GM12864 (cell line): ENCODE data around the gene TMEM38B.

Experiments
- DNase-seq: peaks from one replicate; pipeline ENCODE4 v3.0.0-alpha.2; 2011; ENCODE audit warnings: low read depth
- H3K4me3 ChIP-seq: 2 replicates; pipeline ENCODE4 v1.5.1; 2011; ENCODE audit warnings: mild to moderate bottlenecking, low read depth, low read length, control low read depth
- CTCF ChIP-seq: IDR thresholded peaks from 2 replicates; pipeline ENCODE4 v1.5.1; 2011; ENCODE audit warnings: low read depth, mild to moderate bottlenecking, moderate library complexity, low read length, control low read depth, inconsistent platforms; ENCODE audit errors: missing control alignments

TMEM38B gene

GRCh38 chr9:105672711-105673234, 21.6 kb upstream of the TMEM38B start:
- H3K4me3 ChIP-seq: no peak overlapping the region
- no peak for TF ChIP-seq CTCF
- DNase-seq: no peak

DNA sequence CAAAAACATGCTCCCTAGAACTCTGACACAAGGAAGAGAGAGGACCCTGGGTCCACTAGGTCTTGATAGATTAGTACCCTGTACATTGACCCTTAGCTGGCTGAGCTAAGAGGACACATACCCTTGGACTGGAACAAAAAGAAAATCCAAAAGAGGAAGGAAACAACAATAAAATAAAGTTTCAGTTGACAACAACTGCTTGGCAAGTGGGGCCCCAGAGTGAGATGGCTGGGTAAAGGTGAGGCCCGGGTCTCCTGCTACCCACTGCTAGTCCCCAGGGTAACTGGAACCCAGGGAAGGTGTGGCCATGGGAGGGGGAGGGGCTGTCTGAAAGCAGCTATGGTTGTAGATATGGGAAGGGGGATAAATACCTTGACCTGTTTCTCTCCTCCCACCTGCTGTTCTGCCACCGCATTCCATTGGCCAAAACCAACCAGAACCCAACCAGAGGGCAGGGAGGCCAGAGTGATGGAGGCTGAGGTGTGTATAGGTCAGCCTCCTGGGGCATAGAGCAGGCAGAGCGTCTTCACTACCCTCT, 20.4 kb upstream of the TMEM38B start:
- TF ChIP-seq CTCF: no peak
- DNase-seq: no peak

GRCh38 chr9:105676351-105676923, 17.9 kb upstream of the TMEM38B start:
- no peak overlapping the region for H3K4me3 ChIP-seq
- DNase-seq: no peak
- TF ChIP-seq CTCF: no peak

More for the DNA sequence above, 20.4 kb upstream of the TMEM38B start:
- H3K4me3 ChIP-seq: no peak overlapping the region

GRCh38 chr9:105678163-105678562, 16.2 kb upstream of the TMEM38B start:
- no peak for TF ChIP-seq CTCF
- no peak overlapping the region for H3K4me3 ChIP-seq
- no peak for DNase-seq

DNA sequence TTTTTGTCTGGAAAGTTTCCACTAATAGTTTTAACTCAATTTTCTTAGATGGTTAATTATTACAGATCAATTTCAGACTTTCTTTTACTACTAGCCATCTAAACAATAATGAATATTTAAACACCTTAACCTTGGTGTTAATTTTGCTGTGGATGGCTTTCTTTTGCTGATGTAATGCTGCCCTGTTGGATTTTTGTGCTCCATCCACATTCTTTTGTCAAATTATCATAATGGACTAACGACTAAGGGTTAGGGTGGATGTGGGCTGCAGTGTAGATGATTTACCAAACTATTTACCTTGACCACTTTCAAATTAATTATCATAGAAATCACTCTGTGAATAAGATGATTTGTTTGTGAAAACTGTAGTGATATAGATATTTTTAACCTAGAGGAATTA, 15.6 kb upstream of the TMEM38B start:
- no peak for DNase-seq

GRCh38 chr9:105679257-105680022, 14.9 kb upstream of the TMEM38B start:
- DNase-seq: no peak
- no peak overlapping the region for H3K4me3 ChIP-seq
- no peak for TF ChIP-seq CTCF

More for the DNA sequence above, 15.6 kb upstream of the TMEM38B start:
- TF ChIP-seq CTCF: no peak
- no peak overlapping the region for H3K4me3 ChIP-seq
